HG02588 (cell line): Measurements from ENCODE around the gene ENAH.
"Not testable (repeated sequence)": the region's sequence is repeated elsewhere in the genome, so short reads cannot be mapped to it uniquely, and the experiment has no call there.

Experiments used
- ATAC-seq: cut with Tn5 transposase; IDR thresholded peaks from one replicate; pipeline ENCODE4 v1.9.1; 2021; ENCODE audit warnings: mild to moderate bottlenecking, moderate library complexity; ENCODE audit not compliant: unreplicated experiment

The ENAH gene

DNA sequence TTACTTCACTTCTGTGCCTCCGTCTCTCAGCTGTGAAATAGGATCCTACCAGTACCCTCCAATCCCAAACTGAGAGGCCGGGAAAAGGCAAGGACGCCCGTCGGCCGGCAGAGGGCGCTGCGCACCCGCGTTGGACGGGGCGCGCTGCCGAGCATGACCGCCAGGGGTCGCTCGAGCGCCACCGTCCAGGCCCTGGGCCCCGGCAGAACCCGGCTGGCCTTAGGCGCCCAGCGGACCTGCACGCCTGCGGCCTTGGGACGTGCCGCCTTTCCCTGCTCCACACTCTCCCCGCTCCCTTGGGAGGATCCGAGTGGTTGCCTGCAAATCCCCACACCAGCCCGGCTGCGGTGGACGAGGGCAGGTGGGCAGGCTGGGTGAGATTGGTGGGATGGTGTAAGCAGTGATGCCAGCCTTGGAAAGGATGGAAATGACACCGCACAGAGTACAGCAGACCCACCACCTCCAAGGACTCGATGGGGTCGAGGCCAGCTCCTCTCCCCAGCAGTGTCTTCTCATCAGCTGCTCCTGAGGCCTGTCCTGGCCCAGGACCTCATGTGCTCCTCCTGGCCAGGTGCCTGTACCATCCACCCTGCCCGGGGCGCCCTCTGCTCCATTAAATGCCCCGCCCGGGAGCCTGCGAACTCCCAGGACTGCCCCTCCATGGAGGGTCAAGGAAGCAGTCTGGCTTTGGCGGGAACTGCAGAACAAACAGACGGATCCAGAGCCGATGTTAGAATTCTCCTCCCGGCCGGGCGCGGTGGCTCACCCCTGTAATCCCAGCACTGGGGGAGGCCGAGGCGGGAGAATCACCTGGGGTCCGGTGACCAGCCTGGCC lies 177.7 kb downstream of the ENAH start:
- peak; percentile 74 for ATAC-seq

DNA sequence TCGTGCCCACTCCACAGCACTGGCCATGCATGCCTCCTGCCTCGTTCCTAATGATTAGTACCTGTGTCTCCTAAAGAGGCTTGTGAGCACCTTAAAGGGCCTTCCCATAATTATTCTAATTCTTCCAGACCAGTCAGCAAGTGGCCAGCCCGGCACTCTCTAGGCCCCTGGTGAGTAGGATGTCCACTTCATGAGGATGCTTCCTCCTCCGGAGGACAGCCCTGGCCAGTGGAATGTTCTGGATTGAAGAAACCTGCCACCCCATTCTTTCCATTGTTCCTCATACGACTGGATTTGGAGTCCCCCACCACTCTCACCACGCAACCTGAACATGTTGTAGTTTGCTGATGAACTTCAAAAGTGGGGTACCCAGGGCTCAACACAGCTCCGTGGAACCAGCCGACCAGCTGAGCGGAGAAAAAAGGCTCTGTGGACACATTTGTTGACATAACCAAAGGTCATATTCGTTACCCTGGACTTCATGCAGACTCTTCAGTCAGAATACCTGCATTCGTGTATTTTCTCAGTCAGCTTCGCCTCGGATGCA lies 178.4 kb downstream of the ENAH start:
- ATAC-seq = no peak

DNA sequence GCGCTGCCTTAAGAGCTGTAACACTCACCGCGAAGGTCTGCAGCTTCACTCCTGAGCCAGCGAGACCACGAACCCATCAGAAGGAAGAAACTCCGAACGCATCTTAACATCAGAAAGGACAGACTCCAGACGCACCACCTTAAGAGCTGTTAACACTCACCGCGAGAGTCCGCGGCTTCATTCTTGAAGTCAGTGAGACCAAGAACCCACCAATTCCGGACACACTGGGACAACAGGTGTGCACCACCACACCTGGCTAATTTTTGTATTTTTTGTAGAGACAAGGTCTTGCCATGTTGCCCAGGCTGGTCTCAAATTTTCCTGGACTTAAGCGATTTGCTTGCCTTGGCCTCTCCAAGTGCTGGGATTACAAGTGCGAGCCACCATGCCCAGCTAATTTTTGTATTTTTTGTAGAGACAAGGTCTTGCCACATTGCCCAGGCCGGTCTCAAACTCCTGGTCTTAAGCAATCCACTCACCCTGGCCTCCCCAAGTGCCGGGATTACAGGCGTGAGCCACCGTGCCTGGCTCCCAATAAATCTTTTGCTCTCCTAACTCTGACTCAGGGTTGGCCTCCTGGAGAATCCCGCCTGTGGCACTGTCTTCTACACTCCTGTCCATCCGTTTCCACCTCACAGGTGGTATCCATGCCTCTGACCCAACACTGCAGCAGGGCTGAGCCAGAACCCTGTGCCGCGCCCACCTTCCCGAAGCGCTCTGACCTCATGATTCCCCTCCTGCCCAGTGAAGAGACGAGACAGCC lies 179.1 kb downstream of the ENAH start:
- not testable (repeated sequence) for ATAC-seq

DNA sequence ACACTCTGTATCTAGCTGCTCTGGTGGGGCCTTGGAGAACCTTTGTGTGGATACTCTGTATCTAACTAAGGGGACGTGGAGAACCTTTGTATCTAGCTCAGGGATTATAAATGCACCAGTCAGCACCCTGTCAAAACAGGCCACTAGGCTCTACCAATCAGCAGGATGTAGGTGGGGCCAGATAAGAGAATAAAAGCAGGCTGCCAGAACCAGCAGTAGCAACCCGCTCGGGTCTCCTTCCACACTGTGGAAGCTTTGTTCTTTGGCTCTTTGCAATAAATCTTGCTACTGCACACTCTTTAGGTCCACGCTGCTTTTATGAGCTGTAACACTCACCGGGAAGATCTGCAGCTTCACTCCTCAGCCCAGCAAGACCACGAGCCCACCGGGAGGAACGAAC lies 179.7 kb downstream of the ENAH start:
- ATAC-seq = not testable (repeated sequence)

DNA sequence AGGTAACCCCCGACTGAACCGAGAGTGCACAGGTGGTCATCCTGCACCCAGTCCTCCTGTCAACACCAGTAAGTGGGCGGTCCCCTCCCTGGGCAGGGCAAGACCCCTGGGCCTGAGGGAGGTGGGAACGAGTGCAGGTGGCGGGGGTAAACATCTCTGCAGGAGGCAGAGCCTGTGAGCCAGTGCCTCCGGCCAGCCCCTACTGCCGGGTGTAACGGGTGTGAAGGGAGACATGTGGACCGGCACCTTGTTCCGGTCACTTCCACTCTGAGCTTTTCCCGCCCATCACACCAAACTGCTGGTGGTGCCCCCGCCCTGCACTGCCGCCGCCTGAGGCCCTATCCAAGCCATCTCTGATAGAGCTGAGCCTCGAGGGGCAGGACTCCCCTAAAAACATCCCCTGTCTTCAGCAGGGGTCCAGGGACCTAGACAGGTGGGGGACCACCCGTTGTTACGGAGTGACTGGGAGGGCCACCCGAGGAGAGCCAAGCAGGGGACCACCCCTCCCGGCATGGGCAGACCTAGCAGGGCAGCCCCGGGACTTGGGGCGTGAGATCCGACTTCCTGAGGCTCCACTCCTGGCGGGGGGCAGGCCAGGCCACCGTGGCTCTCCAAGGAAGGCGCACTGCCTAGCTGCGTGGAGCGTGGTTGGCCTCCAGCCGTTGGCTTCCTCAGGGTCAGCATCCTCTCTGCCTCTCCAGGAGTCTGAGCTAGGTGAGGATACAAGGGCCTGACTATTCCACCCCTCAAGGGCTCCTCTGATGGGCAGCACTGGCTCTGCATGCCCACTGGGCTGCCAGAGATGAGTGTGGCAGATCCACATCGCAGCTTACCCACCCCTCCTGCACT lies 181.2 kb downstream of the ENAH start:
- ATAC-seq = no peak

DNA sequence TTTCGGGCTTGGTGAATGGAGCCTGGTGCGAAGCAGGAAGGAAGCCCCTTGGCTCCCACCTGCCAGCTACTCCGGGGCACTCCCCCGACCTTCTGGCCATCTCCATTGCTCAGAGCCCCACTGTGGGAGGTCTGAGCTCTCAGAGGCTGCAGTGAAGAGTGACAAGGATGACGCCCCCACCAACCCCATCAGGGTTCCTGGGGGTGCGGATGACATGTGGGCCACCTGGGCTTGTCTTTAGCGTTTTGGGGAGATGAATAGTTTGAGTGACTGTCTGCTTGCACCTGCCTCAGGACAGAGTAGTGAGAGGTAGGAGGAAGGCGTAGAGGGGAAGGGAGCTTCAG lies 181.8 kb downstream of the ENAH start:
- ATAC-seq = no peak

DNA sequence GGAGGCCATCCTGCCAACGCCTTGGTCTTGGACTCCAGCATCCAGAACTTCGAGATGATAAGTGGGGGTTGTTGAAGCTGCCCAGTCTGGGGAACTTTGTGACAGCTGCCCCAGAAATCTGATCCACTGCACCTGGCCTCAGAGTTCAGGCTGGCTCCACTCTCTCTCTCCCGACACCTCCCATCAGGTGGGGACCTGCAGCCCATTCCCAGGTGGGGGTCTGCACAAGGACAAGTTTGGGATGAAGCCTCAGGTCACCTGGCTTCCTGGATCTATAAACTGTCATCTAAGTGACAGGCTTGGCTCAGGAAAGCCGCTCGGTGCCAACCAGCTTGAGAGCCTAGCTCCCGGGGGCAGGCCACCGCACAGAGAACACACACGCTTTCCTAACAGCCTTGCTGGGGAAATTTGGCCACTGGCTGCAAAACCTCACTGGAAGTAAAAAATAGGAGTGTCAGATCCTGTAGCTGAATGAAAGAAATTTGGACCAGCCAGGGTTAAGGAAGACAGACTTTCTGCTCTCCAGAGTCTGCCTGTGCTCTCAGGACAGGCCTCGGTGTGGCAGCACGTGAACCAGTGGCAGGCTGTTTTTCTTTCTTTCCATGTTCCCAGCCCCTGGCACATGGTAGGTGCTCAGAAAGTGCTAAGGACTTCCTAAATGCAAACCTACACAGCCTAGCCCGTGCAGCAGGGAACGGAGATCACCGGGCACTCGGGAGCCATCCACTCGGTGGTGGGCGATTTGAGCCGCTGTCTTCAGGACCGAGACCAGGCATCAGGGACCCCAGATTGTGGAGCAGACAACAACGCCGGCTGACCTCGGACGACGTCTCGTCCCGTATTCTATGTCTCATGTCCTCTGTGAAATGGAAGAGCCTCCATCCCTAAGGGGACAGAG lies 182.5 kb downstream of the ENAH start:
- ATAC-seq = no peak

DNA sequence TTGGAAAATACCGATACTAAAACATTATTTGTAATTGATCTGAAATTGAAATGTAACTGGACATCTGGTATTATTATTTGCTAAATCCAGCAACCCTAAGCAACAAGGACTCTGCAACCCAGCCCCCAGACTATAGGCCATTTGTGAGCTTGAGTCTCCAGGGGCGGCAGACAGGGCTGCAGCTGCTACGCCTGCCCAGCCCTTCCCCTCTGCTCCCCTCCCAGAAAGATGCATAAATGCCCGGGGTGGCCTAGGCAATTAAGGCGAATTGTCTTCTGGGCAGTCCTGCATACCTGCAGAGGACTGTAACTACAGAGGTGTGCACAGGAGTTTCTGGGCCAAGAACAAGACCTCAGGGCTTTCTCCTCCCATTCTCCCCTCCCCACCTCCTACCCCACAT lies 183.9 kb downstream of the ENAH start:
- no peak for ATAC-seq

DNA sequence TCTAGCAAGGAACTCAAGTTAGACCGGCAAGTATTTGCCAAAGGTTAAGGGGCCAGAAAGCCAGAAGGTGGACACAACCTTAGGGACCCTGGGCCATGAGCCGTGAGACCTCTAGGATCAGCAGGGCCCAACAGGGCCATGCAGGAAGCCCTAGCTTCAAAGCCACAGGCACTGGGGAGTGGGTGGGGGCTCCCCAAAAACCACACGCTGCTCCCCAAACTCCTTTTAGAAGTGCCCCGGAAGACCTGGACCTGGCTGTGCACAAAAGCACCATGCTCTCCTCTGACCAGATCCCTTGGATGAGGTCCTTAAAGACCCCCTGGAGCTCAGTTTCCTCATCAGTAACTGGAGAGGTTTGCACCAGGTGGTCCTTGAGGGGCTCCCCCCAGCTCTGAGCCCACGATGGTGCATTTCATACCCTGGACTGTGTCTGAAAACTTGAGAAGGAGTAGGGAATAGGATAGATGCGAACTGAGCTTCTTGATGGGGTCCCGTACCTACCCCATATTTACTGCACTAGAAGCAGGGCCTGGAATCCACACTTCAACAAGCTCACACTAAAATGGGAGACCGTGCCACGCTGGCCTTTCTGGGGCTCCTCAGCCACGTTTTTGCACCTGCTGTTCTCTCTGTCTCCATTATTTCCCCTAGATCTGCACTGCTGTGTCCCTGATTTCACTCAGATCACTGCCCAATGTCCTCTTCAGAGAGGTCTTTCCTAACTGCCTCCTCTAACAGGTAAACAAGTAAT lies 184.5 kb downstream of the ENAH start:
- ATAC-seq = no peak

DNA sequence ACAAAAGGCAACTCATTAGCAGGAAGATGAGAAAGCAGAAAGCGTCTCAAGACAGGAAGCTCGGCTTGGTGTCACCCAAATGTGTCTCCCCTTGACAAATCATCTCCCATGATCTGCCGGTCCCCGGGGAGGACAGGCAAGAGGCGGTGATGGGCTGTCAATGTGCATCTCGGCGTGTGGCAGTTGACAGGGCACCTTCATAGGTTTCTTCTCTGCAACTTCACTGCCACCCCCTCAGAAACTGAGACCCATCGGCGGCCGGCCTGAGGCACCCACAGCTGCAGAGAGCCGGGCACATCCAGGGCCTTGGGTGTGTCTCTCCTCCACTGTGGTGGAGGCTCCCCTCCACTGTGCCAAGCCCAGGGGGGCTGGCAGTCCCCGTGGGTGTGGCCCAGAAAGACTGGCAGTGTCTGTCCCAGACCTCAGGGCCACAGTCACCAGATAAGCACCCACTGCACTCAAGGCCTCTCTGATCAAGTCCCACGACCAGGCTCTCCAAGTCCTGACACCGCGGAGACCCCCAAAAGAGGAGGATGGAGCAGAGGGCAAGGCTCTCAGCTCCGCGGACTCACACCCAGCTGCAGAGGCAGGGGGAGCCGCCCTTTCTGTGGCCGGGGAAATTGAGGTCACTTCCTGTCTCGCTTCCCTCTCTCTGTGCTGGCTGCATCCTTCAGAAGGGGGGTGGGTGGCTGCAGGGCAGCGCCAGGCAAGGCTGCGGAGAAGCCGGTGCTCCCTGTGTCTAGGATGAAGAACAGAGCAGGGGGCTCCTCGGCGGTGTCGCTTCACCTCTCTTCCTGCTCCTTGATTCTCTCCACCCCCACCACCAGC lies 185.5 kb downstream of the ENAH start:
- peak; percentile 96 for ATAC-seq

DNA sequence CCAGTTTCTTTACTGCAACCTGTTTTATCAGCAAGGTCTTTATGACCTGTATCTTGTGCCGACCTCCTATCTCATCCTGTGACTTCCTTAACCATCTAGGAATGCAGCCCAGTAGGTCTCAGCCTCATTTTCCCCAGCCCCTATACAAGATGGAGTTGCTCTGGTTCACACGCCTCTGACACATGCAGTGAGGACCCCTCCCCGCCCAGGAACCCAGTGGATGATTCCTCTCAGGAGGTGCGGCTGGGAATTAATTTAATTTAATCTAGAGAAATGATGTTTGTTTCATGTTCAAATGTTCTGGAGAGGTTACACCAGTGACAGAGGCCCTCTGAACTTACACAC lies 186.1 kb downstream of the ENAH start:
- no peak for ATAC-seq

DNA sequence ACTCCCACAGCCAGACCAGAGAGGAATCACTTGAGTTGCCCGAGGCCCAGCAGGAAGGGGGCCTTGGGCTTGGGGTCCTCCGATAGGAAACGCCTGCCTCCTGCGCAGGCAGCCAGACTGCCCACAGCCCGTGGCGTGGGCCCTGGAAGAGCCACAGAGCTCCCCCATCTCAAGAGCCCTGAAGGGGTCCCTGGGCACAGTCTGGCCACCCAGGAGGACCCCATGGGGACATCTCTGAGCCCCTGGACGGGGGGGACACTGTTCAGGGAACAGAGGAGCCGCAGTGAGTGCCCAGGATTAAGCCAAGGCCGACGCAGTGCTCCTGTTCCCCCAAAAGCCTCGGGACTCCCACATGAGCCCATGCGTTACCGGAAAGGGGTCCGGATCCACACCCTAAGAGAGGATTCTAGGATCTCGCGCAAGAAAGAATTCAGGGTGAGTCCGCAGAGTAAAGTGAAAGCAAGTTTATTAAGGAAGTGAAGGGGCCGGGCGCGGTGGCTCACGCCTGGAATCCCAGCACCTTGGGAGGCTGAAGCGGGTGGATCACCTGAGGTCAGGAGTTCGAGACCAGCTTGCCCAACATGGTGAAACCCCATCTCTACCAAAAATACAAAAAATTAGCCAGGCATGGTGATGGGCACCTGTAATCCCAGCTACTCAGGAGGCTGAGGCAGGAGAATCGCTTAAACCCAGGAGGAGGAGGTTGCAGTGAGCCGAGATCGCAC lies 187.0 kb downstream of the ENAH start:
- ATAC-seq = no peak

DNA sequence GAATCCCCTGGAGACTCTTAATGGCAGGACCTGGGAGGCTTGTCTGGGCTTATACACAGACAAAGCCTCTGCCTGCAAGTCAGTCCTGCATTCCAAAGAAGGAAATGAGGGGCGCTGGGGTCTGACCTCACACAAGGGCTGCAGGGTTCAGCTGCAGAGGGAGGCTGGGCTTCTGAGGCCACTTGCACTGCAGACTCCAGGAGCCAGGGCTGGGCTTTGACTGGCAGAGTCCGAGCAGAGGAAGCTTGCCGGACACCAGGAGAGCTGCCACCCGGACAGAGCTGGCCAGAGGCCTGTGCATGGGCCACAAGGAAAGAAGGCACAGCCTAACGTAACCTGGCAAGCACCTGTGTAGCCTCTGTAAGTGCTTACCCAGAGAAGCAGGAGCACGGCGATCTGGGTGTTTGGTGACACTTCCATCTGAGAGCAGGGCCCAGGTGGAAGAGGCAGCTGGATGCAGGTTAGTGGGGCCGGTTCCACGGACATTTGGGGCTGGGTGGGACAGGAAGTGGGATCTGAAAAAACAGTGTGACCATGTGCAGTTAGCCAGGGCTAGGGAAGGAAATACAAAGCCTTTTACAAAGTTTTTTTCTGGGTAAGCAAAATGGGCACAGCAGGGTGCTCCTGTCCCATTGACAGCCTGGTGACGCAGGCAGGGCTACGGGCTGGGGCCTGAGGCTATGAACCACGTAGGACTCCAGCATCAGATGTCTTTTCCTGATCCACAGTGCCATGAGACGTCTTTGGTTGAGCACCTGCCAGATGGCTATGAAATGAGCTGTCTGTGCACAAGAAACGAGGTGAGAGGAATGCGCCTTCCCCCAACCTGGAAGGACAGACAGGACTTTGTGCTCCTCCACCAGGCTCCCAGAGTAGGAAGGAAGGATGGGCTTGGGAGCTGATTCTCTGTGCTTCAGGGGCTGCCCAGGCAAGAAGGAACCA lies 187.8 kb downstream of the ENAH start:
- ATAC-seq = no peak

DNA sequence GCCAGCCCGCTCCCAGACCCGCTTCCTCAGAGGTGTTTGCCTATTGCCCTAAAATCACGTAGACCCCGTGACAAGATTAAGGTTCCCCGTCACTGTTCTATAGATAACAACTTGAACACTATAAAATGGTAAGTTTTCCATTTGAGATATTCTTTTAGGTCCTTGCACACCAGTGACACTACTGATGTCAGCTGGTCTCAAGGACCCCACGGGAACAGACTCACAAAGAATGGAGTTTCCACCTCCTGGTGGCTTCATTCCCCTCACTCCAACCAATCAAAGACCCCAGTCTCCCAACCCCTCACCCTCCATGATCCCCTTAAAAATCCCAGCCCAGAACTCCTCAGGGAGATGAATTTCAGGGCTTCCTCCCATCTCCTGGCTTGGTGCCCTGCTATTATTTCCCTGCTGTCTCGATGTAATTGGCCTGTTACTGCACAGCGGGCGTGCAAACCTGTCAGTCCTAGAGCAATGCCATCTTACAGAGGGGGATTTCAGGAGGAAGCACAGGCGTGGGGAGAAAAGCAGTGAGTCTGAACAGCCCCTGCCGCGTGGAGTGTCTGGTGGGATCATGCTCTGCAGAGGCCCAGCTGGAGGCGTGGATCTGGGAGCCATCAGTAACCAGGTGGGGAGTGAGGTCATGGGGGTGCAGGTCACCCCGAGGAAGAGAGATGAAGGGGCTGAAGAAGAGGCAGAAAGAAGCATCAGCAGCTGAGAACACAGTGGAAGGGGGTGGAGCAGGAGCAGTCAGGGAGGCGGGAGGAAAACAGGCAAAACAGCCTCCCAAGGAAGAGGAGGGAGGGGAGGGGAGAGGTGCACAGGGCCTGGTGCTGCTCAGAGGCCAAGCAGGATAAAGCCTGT lies 190.0 kb downstream of the ENAH start:
- no peak for ATAC-seq

DNA sequence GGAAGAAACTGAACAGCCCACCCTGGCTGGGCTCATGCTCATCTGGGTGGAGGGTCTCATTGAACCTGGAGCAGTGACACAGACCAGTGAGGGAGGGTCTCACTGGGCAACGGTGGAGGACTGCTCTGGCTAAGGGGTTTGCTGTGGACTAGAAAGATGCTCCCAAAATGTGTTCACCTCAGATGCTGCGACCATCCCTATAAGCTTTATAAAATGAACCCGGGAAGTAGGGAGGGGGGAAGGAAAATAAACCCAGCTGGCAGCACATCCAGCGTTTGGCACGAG lies 190.6 kb downstream of the ENAH start:
- no peak for ATAC-seq
